A549 (cell line): ENCODE data around the gene BNC1. TPM values are rescaled to one million over a fixed set of nuclear protein-coding genes. Genes with fewer than 3 reads are reported as not detected.

Experiments
- ATAC-seq, 2 experiments: fragments of 200-7000 bp in 1 of 2; fragments of >200 bp in 1 of 2; cut with Nextera tagmentation in 1 of 2; cut with Tn5 transposase in 1 of 2; 3 replicates each; pipeline versions ENCODE4 v1.8.0 to v1.9.1; 2018 to 2020; ENCODE audit warnings: mild to moderate bottlenecking in 1 of 2, moderate library complexity in 1 of 2
- CTCF ChIA-PET: fragments of 300-600 bp; sonication (Branson Sonifier 250); formaldehyde crosslinking; extraction: SDS; loops from one replicate; lab custom pipeline; 2021; ENCODE audit warnings: antibody characterized with exemption, inconsistent platforms; lab: Yijun Ruan, JAX
- POLR2A ChIA-PET: fragments of 350-600 bp; formaldehyde crosslinking; extraction: SDS; loops from one replicate; lab custom pipeline; 2021; ENCODE audit warnings: antibody characterized with exemption, inconsistent platforms; lab: Yijun Ruan, JAX
- DNase-seq, 2 experiments: peaks; one replicate each; pipeline versions ENCODE4 v3.0.0 to v3.0.0-alpha.2; 2011 to 2016; ENCODE audit warnings: low read depth in 1 of 2, low spot score in 1 of 2
- FAIRE-seq: peaks from 2 replicates; lab custom pipeline; 2011; peaks lifted over from hg19 to GRCh38; lab: Jason Lieb, UNC
- H3K27ac ChIP-seq, 2 experiments: fragments of >200 bp; sonication (Bioruptor Twin); formaldehyde crosslinking; 3 replicates each; pipeline ENCODE4 v1.5.1; 2016 to 2017
- H3K4me1 ChIP-seq: fragments of >200 bp; sonication (Bioruptor Twin); formaldehyde crosslinking; 3 replicates; pipeline ENCODE4 v1.6.1; 2016
- H3K4me2 ChIP-seq: fragments of >200 bp; sonication (Bioruptor Twin); formaldehyde crosslinking; 3 replicates; pipeline ENCODE4 v1.6.1; 2016
- H3K4me3 ChIP-seq: fragments of >200 bp; sonication (Bioruptor Twin); formaldehyde crosslinking; 3 replicates; pipeline ENCODE4 v1.5.1; 2016
- H3K9me3 ChIP-seq: fragments of >200 bp; sonication (Bioruptor Twin); formaldehyde crosslinking; 3 replicates; pipeline ENCODE4 v1.6.1; 2016
- BHLHE40 ChIP-seq: IDR thresholded peaks from 2 replicates; pipeline ENCODE4 v1.6.1; 2012; ENCODE audit warnings: low read depth, low read length, inconsistent platforms
- CBX2 ChIP-seq: fragments of 200-600 bp; sonication (generic); IDR thresholded peaks from 2 replicates; pipeline ENCODE4 v1.6.1; 2016; ENCODE audit warnings: low read depth, mild to moderate bottlenecking, borderline replicate concordance
- CEBPB ChIP-seq, 2 experiments: fragments of >200 bp in 1 of 2; sonication (Bioruptor Twin) in 1 of 2; formaldehyde crosslinking in 1 of 2; IDR thresholded peaks; 2 replicates each; pipeline ENCODE4 v1.6.1; 2012 to 2016
- CHD2 ChIP-seq: fragments of 150-350 bp; IDR thresholded peaks from 2 replicates; pipeline ENCODE4 v1.6.1; 2014; ENCODE audit warnings: low read length; ENCODE audit not compliant: partially characterized antibody
- HES2 ChIP-seq: fragments of >200 bp; sonication (Bioruptor Twin); formaldehyde crosslinking; IDR thresholded peaks from 2 replicates; pipeline ENCODE4 v1.6.1; 2016
- HOXB5 ChIP-seq: fragments of 250-450 bp; sonication (Bioruptor Pico); IDR thresholded peaks from 2 replicates; pipeline ENCODE4 v1.5.0; 2020; ENCODE audit warnings: mild to moderate bottlenecking, moderate library complexity
- KDM1A ChIP-seq: fragments of 200-600 bp; sonication (generic); IDR thresholded peaks from 2 replicates; pipeline ENCODE4 v1.6.1; 2016; ENCODE audit warnings: low read depth, mild to moderate bottlenecking
- MAFK ChIP-seq: fragments of 450-650 bp; IDR thresholded peaks from 2 replicates; pipeline ENCODE4 v1.6.1; 2014; ENCODE audit not compliant: partially characterized antibody
- RAD21 ChIP-seq, 2 experiments: fragments of >200 bp in 1 of 2; sonication (Bioruptor Twin) in 1 of 2; formaldehyde crosslinking in 1 of 2; IDR thresholded peaks in 1 of 2; conservative IDR thresholded peaks in 1 of 2; 2 replicates in 1 of 2; 3 replicates in 1 of 2; pipeline ENCODE4 v1.6.1; 2012 to 2018; ENCODE audit warnings: inconsistent platforms in 1 of 2
- RCOR1 ChIP-seq: fragments of 150-350 bp; IDR thresholded peaks from 2 replicates; pipeline ENCODE4 v1.6.1; 2014; ENCODE audit warnings: antibody characterized with exemption, low read length, low read depth
- RFX5 ChIP-seq: fragments of 450-650 bp; IDR thresholded peaks from 2 replicates; pipeline ENCODE4 v1.7.1; 2014; ENCODE audit warnings: antibody characterized with exemption, mild to moderate bottlenecking, moderate library complexity
- SMC3 ChIP-seq: fragments of >200 bp; sonication (Bioruptor Twin); formaldehyde crosslinking; IDR thresholded peaks from 3 replicates; pipeline ENCODE4 v1.6.1; 2018; ENCODE audit warnings: inconsistent platforms
- SREBF2 ChIP-seq: fragments of 450-650 bp; IDR thresholded peaks from 2 replicates; pipeline ENCODE4 v1.6.1; 2014; ENCODE audit warnings: mild to moderate bottlenecking, moderate library complexity
- TP53 ChIP-seq: fragments of 250-450 bp; sonication (Bioruptor Pico); IDR thresholded peaks from 2 replicates; pipeline ENCODE4 v1.5.0; 2021; ENCODE audit warnings: mild to moderate bottlenecking, moderate library complexity
- ZSCAN20 ChIP-seq: fragments of 250-450 bp; sonication (Bioruptor Pico); IDR thresholded peaks from 2 replicates; pipeline ENCODE4 v1.8.0; 2022; ENCODE audit warnings: mild to moderate bottlenecking, moderate library complexity
- WGBS: methylation state at CpG from one replicate; pipeline ENCODE4 v1.1.6; 2017; ENCODE audit errors: missing lambda C conversion rate; 5-methylcytosine and 5-hydroxymethylcytosine counted together
- polyA plus RNA-seq, 4 experiments: library from polyadenylated mRNA; depleted of rRNA in 3 of 4; stranded (reverse); fragments of >200 nt; fragmentation: RNase III in 1 of 4; extraction: RNeasy Plus Mini Kit Qiagen cat#74134 plus additional on column Dnase treatment in 1 of 4; gene quantifications; 2 replicates in 3 of 4; 3 replicates in 1 of 4; pipeline ENCODE4 v1.2.3, GENCODE V29; 2011 to 2017

Gene BNC1
- polyA plus RNA-seq, 2 of the 4 experiments (the other 2 are of a cell fraction): 0.22 to 0.44 TPM

GRCh38 chr15:83306561-83306960 lies 22.1 kb upstream of the BNC1 start:
- Histone ChIP-seq H3K4me3 (no peak overlapping the region), H3K27ac (no peak overlapping the region), H3K4me1 (peaks cover 13% of the 10 kb centered on the region), H3K4me2 (peak overlapping the region; percentile 58; the same call in 1 of the 3 replicates), H3K9me3 (no peaks in the 10 kb centered on the region)
- DNase-seq: no peak
- FAIRE-seq: no peak
- POLR2A ChIA-PET: no interaction called here
- TF ChIP-seq SREBF2 (no peak), CHD2 (no peak), RFX5 (no peak), HOXB5 (CRISPR knock-in tag) (no peak), CBX2 (no peak), ZSCAN20 (no peak), KDM1A (no peak)
- CTCF ChIA-PET: interaction anchor here (1.5 to 2.3 kb wide), 2 partner anchors 10 to 16 kb away, joined by 4 to 8 read pairs; no protein-coding TSS in a partner anchor
- WGBS: 77% methylated on average over 3 of the region's 3 CpGs
- no peak for ATAC-seq

GRCh38 chr15:83305704-83306291 lies 21.3 kb upstream of the BNC1 start:
- CTCF ChIA-PET: interaction anchor here (1.5 to 2.3 kb wide), 2 partner anchors 11 to 17 kb away, joined by 4 to 8 read pairs; no protein-coding TSS in a partner anchor
- 30% methylated on average over 11 of the region's 11 CpGs for WGBS
- FAIRE-seq (no peak), DNase-seq (no peak), ATAC-seq (peak; percentile 42 to 55; a peak in 4 of 6 replicates)
- Histone ChIP-seq H3K27ac (peak overlapping the region in 1 of 2 experiments; percentile 21; a peak in 2 of 6 replicates), H3K4me2 (peak overlapping the region; percentile 58), H3K4me3 (no peak overlapping the region), H3K4me1 (peaks cover 13% of the 10 kb centered on the region), H3K9me3 (no peaks in the 10 kb centered on the region)
- POLR2A ChIA-PET: no interaction called here
- peak; percentile 71; the same call in 1 of the 2 replicates for TF ChIP-seq HOXB5 (CRISPR knock-in tag)
- 0 out of 4 replicates have a peak, but pooled peaks of 1 of the 2 experiments have one; percentile 31 for TF ChIP-seq CEBPB (IDR thresholded peaks at IDR 0.05)
- TF ChIP-seq MAFK: no peak

DNA sequence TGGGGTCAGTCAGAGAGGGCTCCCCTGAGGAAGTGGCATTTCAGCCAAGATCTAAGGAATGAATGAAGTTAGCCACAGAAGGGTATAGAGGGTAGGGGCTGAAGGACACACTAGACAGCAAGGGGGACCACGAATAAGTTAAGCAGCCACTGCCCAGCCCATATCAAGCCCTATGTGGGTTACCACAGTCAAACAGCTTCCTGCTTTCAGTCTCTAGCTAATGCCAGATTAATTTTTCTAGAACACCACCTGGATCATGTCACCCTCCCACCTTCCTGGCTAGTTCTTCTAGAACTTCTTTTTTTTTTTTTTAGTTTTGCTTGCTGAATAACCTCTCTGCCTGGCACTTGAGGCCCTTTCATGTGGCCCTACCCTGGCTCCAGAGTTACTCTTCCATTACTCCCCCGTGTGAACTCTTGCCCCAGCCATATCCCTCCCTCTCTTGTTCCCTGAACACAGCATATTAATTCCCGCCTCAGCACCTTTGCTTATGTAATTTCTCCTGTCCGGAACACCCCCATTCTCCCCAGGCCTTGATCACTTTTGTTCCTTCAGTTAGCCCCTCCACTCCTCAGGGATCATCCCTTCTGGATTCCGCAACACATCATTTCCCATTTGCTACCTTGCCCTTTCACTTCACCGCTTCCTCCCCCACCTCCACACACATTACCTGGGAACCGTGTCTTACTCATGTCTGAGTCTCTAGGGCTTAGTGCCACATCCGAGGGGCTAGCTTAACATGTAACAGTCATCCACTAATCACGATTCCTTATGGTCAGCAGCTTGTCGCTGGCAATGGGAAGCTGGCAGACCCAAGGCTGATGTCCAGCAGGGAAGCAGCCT lies 20.6 kb upstream of the BNC1 start:
- POLR2A ChIA-PET: no interaction called here
- CTCF ChIA-PET: interaction anchor here (0.6 to 2.3 kb wide), 2 partner anchors 11 to 68 kb away, joined by 5 to 8 read pairs; no protein-coding TSS in a partner anchor
- ATAC-seq (peak; percentile 29 to 37; a peak in 2 of 6 replicates), DNase-seq (no peak), FAIRE-seq (no peak)
- H3K9me3 ChIP-seq: no peaks in the 10 kb centered on the region
- H3K27ac ChIP-seq: peak overlapping the region in 1 of 2 experiments; percentile 21; a peak in 2 of 6 replicates
- H3K4me1 ChIP-seq: peaks cover 13% of the 10 kb centered on the region
- H3K4me3 ChIP-seq: no peak overlapping the region
- WGBS: 67% methylated on average over 10 of the region's 10 CpGs
- H3K4me2 ChIP-seq: peak overlapping the region; percentile 58
- TF ChIP-seq HES2 (no peak), BHLHE40 (no peak), MAFK (peak; percentile 33)

GRCh38 chr15:83303535-83303934 lies 19.1 kb upstream of the BNC1 start:
- Histone ChIP-seq H3K4me2 (no peak overlapping the region), H3K9me3 (no peaks in the 10 kb centered on the region), H3K4me3 (no peak overlapping the region)
- no peak for ATAC-seq
- 58% methylated on average over 3 of the region's 3 CpGs for WGBS
- CTCF ChIA-PET: interaction anchor here (0.6 kb wide), 1 partner anchor 700 kb away, joined by 3 read pairs; no protein-coding TSS in a partner anchor
- FAIRE-seq: no peak
- DNase-seq: no peak
- TF ChIP-seq CHD2 (no peak), RCOR1 (no peak), SMC3 (no peak), TP53 (CRISPR knock-in tag) (no peak), RAD21 (conservative IDR thresholded peaks at IDR 0.05 in 1 of 2, IDR thresholded peaks at IDR 0.05 in 1 of 2) (no peak)
- TF ChIP-seq, all 56 proteins: peak for 0
- POLR2A ChIA-PET: no interaction called here
- H3K27ac ChIP-seq: no peak overlapping the region
- peaks cover 13% of the 10 kb centered on the region for H3K4me1 ChIP-seq
